ENCODE data around the gene SVIL. TPM values are rescaled to one million over a fixed set of nuclear protein-coding genes. Genes with fewer than 3 reads are reported as not detected.

SVIL gene
- total and polyA plus RNA-seq, 2 of the 13 experiments (the other 11 are each of a cell fraction or from before 2014, with no cell fraction given), result 3.9 to 12.1 TPM

DNA sequence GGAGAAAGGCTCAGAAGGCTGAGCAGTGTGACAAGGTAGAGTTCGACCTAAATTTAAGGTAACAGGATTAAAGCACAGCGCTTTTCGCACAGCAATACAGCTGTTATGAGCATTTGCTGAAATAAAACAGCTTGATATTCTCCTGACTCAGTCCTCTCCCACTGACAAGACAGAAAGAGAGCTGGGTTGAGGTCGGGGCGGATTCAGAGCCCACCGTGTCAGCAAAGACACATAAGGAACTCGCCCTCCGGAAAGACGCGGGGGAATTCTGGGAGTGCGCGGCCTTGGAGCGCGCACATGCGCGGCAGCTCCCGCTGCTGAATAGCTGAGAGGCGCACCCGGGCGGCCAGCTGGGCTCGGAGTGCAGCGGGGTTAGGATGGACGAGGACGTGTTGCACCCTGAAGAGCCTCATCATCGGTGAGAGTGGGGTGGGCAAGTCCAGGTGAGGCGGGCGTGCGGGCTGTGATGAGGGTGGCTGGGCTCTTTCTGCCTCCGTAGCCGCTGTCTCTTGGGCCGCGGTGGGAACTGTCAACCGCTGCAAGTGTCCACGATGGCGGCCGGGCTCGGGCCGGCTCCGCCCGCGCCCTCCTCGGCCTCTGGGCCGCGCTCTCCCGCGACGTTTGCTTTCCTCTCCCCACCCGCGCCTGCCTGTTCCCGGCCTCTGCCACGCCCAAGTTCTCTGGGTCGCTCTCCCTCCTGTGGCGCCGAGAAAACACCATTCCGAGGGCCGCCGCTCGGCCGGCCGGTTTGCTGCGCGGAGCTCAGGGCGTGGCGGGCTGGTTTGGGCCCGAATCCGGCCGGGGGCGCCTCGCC, 225.3 kb downstream of the SVIL start (continued):
- TF ChIP-seq ZNF367 (CRISPR knock-in tag; IDR thresholded peaks at IDR 0.05; ENCODE audit: borderline replicate concordance), result peak; percentile 38; the same call in 1 of the 2 replicates
- TF ChIP-seq ZNF552 (CRISPR knock-in tag; IDR thresholded peaks at IDR 0.05; ENCODE audit: borderline replicate concordance), result peak; percentile 88
- TF ChIP-seq DR1 (CRISPR knock-in tag; IDR thresholded peaks at IDR 0.05), result peak; percentile 55; the same call in 1 of the 2 replicates
- no peak for TF ChIP-seq HMGA1 (CRISPR knock-in tag; conservative IDR thresholded peaks at IDR 0.05)
- TF ChIP-seq ZNF253 (CRISPR knock-in tag; IDR thresholded peaks at IDR 0.05; ENCODE audit: borderline replicate concordance), result peak; percentile 39; the same call in 1 of the 2 replicates
- peak; percentile 61; the same call in 1 of the 2 replicates for TF ChIP-seq SPEN (CRISPR knock-in tag; IDR thresholded peaks at IDR 0.05; ENCODE audit: low read depth)
- TF ChIP-seq, protein P1, sequence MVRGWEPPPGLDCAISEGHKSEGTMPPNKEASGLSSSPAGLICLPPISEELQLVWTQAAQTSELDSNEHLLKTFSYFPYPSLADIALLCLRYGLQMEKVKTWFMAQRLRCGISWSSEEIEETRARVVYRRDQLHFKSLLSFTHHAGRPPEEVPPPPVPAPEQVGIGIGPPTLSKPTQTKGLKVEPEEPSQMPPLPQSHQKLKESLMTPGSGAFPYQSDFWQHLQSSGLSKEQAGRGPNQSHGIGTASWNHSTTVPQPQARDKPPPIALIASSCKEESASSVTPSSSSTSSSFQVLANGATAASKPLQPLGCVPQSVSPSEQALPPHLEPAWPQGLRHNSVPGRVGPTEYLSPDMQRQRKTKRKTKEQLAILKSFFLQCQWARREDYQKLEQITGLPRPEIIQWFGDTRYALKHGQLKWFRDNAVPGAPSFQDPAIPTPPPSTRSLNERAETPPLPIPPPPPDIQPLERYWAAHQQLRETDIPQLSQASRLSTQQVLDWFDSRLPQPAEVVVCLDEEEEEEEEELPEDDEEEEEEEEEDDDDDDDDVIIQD (CRISPR knock-in tag; IDR thresholded peaks at IDR 0.05; ENCODE audit: low read depth), result no peak
- no peak for TF ChIP-seq ATM (IDR thresholded peaks at IDR 0.05; ENCODE audit: borderline replicate concordance)
- TF ChIP-seq, protein P2, sequence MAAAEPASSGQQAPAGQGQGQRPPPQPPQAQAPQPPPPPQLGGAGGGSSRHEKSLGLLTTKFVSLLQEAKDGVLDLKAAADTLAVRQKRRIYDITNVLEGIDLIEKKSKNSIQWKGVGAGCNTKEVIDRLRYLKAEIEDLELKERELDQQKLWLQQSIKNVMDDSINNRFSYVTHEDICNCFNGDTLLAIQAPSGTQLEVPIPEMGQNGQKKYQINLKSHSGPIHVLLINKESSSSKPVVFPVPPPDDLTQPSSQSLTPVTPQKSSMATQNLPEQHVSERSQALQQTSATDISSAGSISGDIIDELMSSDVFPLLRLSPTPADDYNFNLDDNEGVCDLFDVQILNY (CRISPR knock-in tag; conservative IDR thresholded peaks at IDR 0.05), result 0 out of 2 replicates have a peak, but pooled peaks have one; percentile 43
- TF ChIP-seq, protein P3, sequence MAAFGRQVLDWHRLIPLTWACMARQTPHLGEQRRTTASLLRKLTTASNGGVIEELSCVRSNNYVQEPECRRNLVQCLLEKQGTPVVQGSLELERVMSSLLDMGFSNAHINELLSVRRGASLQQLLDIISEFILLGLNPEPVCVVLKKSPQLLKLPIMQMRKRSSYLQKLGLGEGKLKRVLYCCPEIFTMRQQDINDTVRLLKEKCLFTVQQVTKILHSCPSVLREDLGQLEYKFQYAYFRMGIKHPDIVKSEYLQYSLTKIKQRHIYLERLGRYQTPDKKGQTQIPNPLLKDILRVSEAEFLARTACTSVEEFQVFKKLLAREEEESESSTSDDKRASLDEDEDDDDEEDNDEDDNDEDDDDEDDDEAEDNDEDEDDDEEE (CRISPR knock-in tag; IDR thresholded peaks at IDR 0.05), result no peak
- TF ChIP-seq, protein P4, sequence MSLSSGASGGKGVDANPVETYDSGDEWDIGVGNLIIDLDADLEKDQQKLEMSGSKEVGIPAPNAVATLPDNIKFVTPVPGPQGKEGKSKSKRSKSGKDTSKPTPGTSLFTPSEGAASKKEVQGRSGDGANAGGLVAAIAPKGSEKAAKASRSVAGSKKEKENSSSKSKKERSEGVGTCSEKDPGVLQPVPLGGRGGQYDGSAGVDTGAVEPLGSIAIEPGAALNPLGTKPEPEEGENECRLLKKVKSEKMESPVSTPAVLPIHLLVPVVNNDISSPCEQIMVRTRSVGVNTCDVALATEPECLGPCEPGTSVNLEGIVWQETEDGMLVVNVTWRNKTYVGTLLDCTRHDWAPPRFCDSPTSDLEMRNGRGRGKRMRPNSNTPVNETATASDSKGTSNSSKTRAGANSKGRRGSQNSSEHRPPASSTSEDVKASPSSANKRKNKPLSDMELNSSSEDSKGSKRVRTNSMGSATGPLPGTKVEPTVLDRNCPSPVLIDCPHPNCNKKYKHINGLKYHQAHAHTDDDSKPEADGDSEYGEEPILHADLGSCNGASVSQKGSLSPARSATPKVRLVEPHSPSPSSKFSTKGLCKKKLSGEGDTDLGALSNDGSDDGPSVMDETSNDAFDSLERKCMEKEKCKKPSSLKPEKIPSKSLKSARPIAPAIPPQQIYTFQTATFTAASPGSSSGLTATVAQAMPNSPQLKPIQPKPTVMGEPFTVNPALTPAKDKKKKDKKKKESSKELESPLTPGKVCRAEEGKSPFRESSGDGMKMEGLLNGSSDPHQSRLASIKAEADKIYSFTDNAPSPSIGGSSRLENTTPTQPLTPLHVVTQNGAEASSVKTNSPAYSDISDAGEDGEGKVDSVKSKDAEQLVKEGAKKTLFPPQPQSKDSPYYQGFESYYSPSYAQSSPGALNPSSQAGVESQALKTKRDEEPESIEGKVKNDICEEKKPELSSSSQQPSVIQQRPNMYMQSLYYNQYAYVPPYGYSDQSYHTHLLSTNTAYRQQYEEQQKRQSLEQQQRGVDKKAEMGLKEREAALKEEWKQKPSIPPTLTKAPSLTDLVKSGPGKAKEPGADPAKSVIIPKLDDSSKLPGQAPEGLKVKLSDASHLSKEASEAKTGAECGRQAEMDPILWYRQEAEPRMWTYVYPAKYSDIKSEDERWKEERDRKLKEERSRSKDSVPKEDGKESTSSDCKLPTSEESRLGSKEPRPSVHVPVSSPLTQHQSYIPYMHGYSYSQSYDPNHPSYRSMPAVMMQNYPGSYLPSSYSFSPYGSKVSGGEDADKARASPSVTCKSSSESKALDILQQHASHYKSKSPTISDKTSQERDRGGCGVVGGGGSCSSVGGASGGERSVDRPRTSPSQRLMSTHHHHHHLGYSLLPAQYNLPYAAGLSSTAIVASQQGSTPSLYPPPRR (CRISPR knock-in tag; IDR thresholded peaks at IDR 0.05; ENCODE audit: borderline replicate concordance), result no peak; the same call in 1 of the 2 replicates
- 0 out of 2 replicates have a peak, but pooled peaks have one; percentile 47 for TF ChIP-seq CHCHD3 (CRISPR knock-in tag; IDR thresholded peaks at IDR 0.05)
- TF ChIP-seq ZNF468 (CRISPR knock-in tag; IDR thresholded peaks at IDR 0.05), result 0 out of 2 replicates have a peak, but pooled peaks have one; percentile 57
- no peak for TF ChIP-seq ZBTB42 (CRISPR knock-in tag; IDR thresholded peaks at IDR 0.05)
- TF ChIP-seq, protein P5, sequence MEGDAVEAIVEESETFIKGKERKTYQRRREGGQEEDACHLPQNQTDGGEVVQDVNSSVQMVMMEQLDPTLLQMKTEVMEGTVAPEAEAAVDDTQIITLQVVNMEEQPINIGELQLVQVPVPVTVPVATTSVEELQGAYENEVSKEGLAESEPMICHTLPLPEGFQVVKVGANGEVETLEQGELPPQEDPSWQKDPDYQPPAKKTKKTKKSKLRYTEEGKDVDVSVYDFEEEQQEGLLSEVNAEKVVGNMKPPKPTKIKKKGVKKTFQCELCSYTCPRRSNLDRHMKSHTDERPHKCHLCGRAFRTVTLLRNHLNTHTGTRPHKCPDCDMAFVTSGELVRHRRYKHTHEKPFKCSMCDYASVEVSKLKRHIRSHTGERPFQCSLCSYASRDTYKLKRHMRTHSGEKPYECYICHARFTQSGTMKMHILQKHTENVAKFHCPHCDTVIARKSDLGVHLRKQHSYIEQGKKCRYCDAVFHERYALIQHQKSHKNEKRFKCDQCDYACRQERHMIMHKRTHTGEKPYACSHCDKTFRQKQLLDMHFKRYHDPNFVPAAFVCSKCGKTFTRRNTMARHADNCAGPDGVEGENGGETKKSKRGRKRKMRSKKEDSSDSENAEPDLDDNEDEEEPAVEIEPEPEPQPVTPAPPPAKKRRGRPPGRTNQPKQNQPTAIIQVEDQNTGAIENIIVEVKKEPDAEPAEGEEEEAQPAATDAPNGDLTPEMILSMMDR (CRISPR knock-in tag; IDR thresholded peaks at IDR 0.05), result peak; percentile 47
- TF ChIP-seq NPAS2 (CRISPR knock-in tag; IDR thresholded peaks at IDR 0.05; ENCODE audit: borderline replicate concordance), result no peak
- no peak for TF ChIP-seq RFX5 (IDR thresholded peaks at IDR 0.05; ENCODE audit: low read depth, low read length)
